GM21737 (cell line): ENCODE results near the gene C16orf86.

ENCODE experiments used
- ATAC-seq: cut with Tn5 transposase; IDR thresholded peaks from one replicate; pipeline ENCODE4 v1.9.1; 2021; ENCODE audit warnings: mild to moderate bottlenecking, moderate library complexity; ENCODE audit not compliant: unreplicated experiment

Gene C16orf86

DNA sequence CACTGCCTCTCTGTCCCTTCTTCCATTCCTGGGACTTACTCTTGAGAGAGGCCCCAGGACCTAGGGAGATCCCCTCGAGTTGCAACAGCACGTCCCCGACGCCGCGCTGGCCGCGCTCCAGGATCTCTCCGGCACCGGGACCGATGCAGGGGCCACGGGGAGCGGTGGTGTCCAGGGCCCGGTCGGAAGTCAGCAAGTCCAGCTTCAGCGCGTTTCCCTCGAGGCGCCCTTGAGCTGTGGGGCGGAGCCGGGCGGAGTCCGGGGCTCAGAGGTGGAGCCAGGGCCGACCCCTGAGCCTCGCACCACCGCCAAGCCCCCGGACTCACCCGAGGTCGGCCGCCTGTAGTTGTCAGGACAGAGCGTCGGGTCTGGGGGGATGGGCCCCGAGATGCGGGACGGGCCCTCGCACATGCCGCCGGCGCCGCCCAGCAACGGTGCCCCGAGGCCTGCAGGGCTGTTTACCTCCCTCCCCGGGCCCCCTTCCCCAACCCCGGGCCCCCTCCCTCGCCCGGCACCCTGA, 522 bp upstream of the C16orf86 start:
- ATAC-seq, result no peak

DNA sequence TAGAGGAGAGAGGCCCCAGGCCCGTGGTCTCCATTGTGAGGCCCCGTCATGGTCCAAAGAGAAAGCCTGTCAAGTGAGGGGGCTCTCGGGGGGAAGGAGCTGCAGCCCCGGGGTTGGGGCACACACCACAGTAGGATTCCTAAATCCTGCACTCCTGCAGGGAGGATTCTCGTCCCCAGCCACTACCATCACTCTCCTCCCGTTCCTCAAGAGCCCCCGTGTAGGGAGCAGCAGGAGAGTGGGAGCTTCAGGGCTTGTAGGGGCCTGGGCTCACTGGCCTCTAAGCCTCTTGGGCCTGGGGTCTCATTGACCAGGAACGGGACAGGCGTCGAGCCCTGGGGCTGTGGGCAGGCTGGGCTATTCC, 821 bp downstream of the C16orf86 start:
- ATAC-seq, result no peak

DNA sequence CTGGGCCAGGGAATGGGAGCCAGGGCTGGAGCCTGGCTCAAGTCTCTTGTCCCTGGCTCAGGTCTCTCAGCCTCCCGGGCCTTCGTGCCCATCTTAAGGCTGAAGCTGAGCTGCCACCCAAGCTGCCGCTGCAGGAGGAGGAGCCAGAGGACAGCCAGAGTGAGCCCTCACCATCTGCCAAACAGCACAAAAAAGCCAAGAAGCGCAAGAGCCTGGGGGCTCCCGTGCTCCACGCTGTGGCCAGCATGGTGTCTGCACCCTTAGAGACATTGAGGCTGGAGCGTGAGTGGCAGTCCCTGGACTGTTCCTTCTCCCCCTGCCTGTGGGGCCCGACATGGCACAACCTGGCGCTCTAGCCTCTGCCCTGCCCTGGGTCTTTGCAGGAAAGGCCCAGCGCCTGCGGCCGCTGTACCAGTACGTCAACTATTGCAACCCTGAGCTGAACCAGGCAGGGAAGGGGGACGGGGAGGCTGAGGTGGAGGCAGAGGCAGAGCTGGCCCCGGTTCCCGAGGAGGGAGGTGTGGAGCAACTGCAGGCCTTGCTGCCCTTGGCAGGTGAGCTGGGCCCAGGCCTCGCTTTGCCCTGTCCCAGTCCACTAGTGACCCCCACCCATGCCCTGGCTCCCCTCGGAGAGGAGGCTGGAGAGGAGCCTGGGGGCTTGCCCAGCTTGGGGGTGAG, 1.3 kb downstream of the C16orf86 start:
- peak; percentile 60 for ATAC-seq

- ATAC-seq, result no peak
These were observed 2.0 kb downstream of the C16orf86 start for GRCh38 chr16:67668495-67669157.

DNA sequence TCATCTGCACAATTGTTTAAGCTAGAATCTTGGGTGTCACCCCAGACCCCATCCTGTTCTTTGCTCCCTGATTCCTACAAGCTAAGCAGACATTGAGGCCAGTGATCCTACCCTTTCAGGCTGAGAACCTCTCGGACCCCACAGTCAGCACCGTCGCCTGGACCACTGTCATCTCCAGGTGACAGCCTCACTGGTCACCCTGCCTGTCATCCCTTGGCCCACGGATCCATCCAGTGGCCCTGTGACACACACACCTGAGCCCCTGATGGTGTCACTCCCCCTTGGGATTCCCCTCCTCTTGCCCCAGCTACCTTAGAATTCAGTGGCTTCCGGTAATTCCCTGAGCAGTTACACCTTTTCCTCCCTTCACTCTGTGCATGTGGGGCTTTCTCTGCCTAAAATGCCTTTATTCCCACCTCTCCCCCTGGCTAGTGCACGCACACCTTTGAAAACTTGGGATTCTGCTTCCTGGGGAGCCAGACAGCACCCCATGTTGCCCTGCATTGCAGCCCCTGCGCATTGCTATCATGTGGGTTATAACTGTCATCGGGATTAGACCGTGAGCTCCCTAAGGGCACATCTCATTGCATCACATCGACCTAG, 3.0 kb downstream of the C16orf86 start:
- no peak for ATAC-seq

- no peak for ATAC-seq
These were observed 5.7 kb downstream of the C16orf86 start for GRCh38 chr16:67672306-67672705.

- ATAC-seq, result no peak
These were observed 6.4 kb downstream of the C16orf86 start for GRCh38 chr16:67672739-67673662.

- ATAC-seq, result no peak
These were observed 7.3 kb downstream of the C16orf86 start for GRCh38 chr16:67673712-67674580.

DNA sequence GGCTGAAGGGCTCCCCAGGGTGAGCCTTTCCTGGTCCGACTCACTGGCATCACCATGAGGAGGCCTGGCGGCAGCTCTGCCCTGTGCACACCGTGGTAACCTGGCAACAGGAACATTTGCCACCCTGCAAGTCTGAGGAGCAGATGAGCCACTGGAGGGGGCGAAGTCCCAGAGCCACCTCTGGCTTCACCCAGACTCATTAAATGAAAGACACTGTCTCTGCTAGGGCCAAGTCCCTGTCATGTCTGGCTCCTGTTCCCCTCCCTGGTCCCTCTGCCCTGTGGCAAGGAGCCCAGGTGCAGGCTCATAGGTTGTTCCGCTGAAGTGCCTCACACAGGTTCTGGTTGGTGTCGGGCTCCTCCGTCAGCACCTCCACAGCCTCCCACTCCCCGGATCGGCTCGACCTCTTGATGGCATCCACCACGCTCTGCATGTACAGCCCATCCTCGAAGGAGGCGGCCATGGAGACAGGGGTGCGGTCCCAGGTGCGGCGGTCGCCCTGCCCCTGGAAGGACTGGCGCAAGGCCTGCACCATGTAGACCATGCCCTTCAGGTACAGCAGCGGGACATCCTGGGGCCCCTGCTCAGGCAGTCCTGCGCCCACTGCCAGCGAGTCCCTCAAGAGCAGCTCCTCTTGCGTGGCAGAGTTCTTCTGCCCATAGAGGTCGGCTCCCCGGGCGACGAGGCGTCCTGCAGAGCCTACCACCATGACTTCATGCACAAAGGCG, 8.4 kb downstream of the C16orf86 start:
- no peak for ATAC-seq

- no peak for ATAC-seq
These were observed 8.9 kb downstream of the C16orf86 start for GRCh38 chr16:67675579-67675935.

DNA sequence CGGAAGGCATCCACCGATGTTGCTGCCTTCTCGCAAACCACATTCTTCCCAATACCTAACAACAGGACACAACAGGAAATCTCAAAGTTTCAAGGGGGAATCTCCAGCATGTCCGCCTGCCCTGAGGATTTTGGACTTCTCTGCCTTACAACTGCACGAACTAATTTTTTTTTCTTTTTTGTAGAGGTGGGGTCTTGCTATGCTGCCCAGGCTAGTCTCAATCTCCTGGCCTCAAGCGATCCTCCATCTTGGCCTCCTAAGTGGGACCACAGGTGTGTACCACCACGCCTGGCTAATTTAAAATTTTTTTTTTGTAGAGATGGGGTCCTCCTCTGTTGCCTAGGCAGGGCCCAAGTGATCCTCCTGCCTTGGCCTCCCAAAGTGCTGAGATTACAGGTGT, 9.4 kb downstream of the C16orf86 start:
- no peak for ATAC-seq

- ATAC-seq, result no peak
These were observed 9.9 kb downstream of the C16orf86 start for GRCh38 chr16:67676516-67676915.

- no peak for ATAC-seq
These were observed 10.3 kb downstream of the C16orf86 start for GRCh38 chr16:67676939-67677338.

DNA sequence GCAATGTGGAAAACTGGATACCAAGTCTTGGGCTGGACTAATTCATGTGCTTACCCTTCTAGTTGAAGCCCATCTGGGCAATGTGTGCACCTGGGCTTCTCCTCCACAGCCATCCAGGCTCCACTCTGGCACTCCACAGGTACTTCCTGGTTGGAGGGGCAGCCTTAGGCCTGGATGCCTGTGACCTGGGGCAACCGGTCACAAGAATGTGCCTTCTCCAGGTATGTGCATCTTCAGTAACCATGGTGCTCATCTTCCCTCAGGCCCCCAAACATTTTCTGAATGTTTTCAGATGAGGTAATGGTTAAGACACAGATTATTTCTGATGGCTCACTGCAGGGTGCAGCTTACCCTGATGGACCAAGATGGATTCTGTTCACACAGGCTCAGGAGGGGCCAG, 11.1 kb downstream of the C16orf86 start:
- no peak for ATAC-seq

DNA sequence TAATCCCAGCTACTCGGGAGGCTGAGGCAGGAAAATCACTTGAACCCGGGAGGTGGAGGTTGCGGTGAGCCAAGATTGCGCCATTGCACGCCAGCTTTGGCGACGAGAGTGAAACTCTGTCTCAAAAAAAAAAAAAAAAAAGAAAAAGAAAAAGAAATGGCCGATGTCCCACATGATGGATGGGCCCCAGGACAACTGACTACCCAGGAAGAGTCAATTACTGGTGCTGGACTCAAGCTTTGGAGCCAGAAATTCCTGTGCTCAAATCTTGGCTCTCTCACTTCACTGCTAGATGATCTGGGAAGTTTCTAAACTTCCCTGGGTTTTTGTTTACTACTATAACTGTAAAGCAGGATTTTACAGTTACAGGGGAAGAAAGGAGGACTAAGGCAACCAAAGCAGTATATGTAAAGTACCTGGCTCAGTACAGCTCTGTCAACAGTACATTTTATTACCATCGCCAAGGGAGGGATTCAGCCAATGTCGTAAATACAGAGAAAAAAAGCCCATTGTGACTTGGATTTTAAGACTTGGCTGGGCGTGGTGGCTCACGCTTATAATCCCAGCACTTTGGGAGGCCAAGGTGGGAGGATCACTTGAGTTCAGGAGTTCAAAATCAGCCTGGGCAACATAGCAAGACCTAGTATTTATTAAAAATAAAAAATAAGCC, 11.9 kb downstream of the C16orf86 start:
- no peak for ATAC-seq

GRCh38 chr16:67679935-67680897, 13.6 kb downstream of the C16orf86 start:
- no peak for ATAC-seq

- ATAC-seq, result no peak
These were observed 17.2 kb downstream of the C16orf86 start for GRCh38 chr16:67683767-67684166.
